Measurements from ENCODE around the gene FREM1. TPM values are rescaled to one million over a fixed set of nuclear protein-coding genes. Genes with fewer than 3 reads are reported as not detected.

The FREM1 gene
- total RNA-seq, 4 donors from 2014 or later: 0.68 to 3.4 (median 1.7) TPM

DNA sequence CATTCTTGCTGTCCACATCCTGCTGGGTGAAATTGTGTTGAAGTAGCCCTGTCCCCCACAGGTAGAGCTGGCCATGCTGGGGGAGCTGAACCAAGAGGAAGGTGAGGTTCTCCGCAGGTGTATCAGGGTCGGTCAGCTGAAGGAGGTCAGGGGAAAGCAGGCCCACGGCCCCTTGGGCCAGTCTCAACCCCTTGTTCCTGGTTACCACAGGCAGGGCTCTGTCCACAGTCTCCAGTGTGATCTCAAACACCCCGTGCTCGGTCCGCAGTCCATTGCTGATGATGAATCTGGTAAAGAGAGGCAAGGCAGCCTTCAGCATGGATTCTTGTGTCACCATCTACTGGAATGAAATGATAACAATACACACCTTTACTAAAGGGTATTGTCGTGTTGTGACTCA is 134.3 kb downstream of the FREM1 start:
- intact Hi-C loops (cut with DNase I): no loop called here
- Histone ChIP-seq H3K4me1 (no peaks in the 10 kb centered on the region), H3K9me3 (no peaks in the 10 kb centered on the region), H3K27me3 (no peaks in the 10 kb centered on the region), H3K27ac (no peak overlapping the region), H3K4me3 (replicated peaks in 1 of 3) (no peak overlapping the region), H3K36me3 (no peaks in the 10 kb centered on the region)
- no peak for TF ChIP-seq POLR2A (IDR thresholded peaks at IDR 0.05)
- TF ChIP-seq CTCF (IDR thresholded peaks at IDR 0.05): no peak
- no peak for DNase-seq
- WGBS, 2 donors: 88 to 97% methylated on average over 4 to 7 of the region's 7 CpGs

- H3K4me3 ChIP-seq (replicated peaks in 1 of 3): no peak overlapping the region
- no peaks in the 10 kb centered on the region for H3K27me3 ChIP-seq
- H3K4me1 ChIP-seq: no peaks in the 10 kb centered on the region
- DNase-seq: no peak
- TF ChIP-seq CTCF (IDR thresholded peaks at IDR 0.05) (no peak), POLR2A (IDR thresholded peaks at IDR 0.05) (no peak)
- no peaks in the 10 kb centered on the region for H3K36me3 ChIP-seq
- no peaks in the 10 kb centered on the region for H3K9me3 ChIP-seq
- no peak overlapping the region for H3K27ac ChIP-seq
- intact Hi-C loops (cut with DNase I): no loop called here
- WGBS, 2 donors: 83 to 87% methylated on average over 7 of the region's 7 CpGs
Measured at GRCh38 chr9:14770592-14770991, 139.6 kb downstream of the FREM1 start.

- DNase-seq: no peak
- Histone ChIP-seq H3K36me3 (no peaks in the 10 kb centered on the region), H3K9me3 (no peaks in the 10 kb centered on the region), H3K27ac (no peak overlapping the region), H3K4me3 (replicated peaks in 1 of 3) (no peak overlapping the region), H3K27me3 (no peaks in the 10 kb centered on the region), H3K4me1 (no peaks in the 10 kb centered on the region)
- 46% methylated on average over 3 of the region's 3 CpGs for WGBS, 2 donors
- intact Hi-C loops (cut with DNase I): loop anchor here (5.0 to 10.0 kb wide), 2 partner anchors 154 to 1417 kb away; no protein-coding TSS in a partner anchor
- TF ChIP-seq CTCF (IDR thresholded peaks at IDR 0.05) (no peak), POLR2A (IDR thresholded peaks at IDR 0.05) (no peak)
Measured at GRCh38 chr9:14769230-14769571, 141.0 kb downstream of the FREM1 start.

DNA sequence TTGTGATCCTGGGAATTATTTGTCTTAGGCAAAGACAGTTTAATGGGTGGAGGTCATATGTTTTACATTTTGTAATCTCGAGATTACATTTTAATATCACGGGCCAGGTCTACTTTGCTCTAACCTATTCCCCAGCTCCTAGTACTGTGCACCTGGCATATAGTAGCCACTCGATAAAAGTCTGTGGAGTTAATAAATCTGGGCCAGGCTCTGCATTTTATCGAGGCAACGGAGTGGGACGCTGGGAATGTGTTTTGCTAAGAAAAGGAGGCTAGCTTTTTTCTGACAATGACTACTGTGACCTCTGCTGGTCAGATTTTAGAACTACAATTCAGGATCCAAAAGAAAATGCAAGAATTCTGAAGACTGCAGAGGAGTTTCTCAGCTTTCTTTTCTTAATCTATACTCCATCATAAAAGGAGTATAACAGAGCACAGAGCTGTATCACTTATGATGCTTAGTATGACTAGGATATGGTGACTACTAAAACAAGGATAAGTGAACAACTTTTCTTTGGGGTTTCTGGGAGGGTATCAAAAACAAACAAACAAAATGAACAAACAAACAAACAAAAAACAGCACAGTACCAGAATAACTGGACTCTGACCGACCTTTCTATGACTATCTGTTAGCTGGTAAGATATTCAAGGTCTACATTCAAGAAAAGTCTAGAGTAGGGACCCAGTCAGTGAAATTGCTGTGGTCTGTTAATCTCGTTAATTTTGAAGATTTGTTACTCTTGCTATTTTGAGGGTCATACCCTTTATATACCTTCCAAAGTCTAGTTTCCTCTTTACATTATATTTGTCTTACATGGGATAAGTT is 141.6 kb downstream of the FREM1 start:
- Histone ChIP-seq H3K4me3 (replicated peaks in 1 of 3) (no peak overlapping the region), H3K4me1 (no peaks in the 10 kb centered on the region), H3K36me3 (no peaks in the 10 kb centered on the region), H3K27me3 (no peaks in the 10 kb centered on the region), H3K9me3 (no peaks in the 10 kb centered on the region), H3K27ac (no peak overlapping the region)
- TF ChIP-seq POLR2A (IDR thresholded peaks at IDR 0.05): no peak
- TF ChIP-seq CTCF (IDR thresholded peaks at IDR 0.05): peak; percentile 45 to 78 (median 64)
- intact Hi-C loops (cut with DNase I): loop anchor here (5.0 to 10.0 kb wide), 2 partner anchors 154 to 1416 kb away; no protein-coding TSS in a partner anchor
- DNase-seq: peak; percentile 13 to 29
- 35 to 42% methylated on average over 8 of the region's 8 CpGs for WGBS, 2 donors

- no peak for DNase-seq
- H3K27me3 ChIP-seq: no peaks in the 10 kb centered on the region
- WGBS, 2 donors: 90 to 92% methylated on average over 6 of the region's 6 CpGs
- TF ChIP-seq POLR2A (IDR thresholded peaks at IDR 0.05) (no peak), CTCF (IDR thresholded peaks at IDR 0.05) (no peak)
- H3K4me1 ChIP-seq: no peaks in the 10 kb centered on the region
- no peaks in the 10 kb centered on the region for H3K9me3 ChIP-seq
- intact Hi-C loops (cut with DNase I): loop anchor here (5.0 to 10.0 kb wide), 2 partner anchors 151 to 1414 kb away; no protein-coding TSS in a partner anchor
- H3K4me3 ChIP-seq (replicated peaks in 1 of 3): no peak overlapping the region
- H3K36me3 ChIP-seq: no peaks in the 10 kb centered on the region
- no peak overlapping the region for H3K27ac ChIP-seq
Measured at GRCh38 chr9:14766299-14766698, 143.9 kb downstream of the FREM1 start.

Measured in thyroid gland (tissue), 4 donors.